GM12872 (cell line): Measurements from ENCODE around the gene INF2.

Experiments
- CTCF ChIP-seq: IDR thresholded peaks from 3 replicates; pipeline ENCODE4 v1.5.1; 2011; ENCODE audit warnings: low read depth, mild to moderate bottlenecking, low read length, moderate library complexity; ENCODE audit not compliant: insufficient read depth

INF2 gene

GRCh38 chr14:104753528-104754212 is 64.3 kb downstream of the INF2 start:
- TF ChIP-seq CTCF = no peak

DNA sequence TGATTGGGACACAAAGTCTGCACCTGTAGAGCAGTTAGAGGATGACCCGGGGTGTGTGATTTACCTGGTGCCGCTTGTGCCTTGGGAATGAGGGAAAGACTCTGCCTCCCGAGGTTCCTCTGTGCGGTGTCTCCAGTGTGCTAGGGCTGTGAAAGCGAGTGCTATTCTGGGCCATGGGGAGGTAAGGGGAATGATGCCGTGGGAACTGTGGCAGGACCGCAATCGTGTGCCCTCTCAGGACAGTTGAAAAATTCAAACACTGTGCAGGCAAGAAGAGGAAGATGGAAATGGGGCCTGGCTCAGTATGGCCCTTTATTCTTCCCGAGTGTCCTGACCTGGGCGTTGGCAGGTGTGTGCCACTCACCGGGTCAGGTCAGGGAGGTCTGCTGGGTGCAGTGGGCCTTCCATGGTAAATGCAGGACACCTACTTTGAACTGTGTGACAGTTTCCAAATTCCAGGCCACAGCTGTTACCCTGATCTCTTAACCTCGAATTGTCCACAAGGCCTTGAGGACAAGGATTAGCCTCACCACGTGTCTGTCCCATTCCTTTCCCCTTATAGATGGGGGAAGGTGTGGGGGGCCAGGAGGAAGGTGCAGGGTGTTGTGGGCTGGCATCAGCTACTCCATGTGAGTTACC is 64.9 kb downstream of the INF2 start:
- no peak for TF ChIP-seq CTCF

DNA sequence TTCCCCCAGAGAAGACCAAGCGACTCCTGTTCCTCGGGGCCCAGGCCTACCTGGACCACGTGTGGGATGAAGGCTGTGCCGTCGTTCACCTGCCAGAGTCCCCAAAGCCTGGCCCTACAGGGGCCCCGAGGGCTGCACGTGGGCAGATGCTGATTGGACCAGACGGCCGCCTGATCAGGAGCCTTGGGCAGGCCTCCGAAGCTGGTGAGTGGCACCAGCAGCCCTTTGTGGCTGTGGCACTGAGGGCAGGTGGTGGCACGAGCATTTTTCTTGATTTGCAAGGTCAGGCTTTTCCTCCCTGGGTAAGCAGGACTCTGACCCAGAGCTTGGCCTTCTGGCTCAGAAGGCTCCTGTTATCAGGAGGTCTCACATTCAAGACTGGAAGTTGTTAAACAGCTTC is 66.2 kb downstream of the INF2 start:
- no peak for TF ChIP-seq CTCF

DNA sequence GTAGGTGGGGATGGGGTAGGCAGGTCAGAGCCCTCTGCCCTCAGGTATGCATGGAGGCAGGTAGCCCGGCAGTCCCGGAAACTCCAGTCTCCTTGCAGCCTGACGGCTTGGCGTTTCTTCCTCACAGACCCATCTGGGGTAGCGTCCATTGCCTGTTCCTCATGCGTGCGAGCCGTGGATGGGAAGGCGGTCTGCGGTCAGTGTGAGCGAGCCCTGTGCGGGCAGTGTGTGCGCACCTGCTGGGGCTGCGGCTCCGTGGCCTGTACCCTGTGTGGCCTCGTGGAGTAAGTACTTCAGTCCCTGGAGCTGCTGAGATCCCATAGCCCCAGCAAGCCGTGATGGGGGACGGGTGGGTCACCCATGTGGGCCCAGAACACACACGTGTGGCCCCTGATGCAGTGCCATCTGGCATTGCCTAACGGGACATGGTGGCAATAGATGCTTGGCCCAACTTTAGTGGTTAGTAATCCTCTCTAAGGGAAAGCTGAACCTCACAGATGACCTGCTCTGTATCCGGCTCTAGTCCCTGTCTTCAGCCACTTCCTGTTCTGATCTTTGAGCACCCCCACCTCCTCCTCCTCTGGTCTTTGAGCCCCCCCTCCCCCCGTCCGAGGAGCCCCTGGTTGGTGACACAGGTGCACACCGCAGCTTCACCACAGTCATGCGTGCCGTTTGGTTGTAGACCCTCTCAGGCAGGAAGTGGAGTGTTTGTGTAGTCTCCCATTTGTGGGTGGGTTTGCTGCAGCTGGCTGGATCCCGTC is 67.2 kb downstream of the INF2 start:
- TF ChIP-seq CTCF = no peak

DNA sequence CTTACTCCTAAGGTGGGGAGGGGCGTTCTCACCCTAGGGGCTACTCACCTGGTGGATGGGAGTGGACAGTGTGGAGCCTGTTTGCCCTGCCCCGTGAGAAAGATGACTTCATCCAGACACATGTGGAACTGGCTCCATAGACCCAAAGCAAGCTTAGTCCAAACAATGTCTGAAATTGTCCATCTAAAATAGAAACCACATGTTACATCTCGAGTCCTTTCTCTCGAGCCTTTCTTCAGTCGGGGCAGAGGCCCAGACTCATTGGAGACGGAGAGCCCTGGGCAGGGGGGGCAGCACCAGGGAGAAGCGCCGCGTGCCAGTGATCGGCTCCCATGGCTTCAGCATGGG is 67.8 kb downstream of the INF2 start:
- no peak for TF ChIP-seq CTCF

- TF ChIP-seq CTCF = no peak
Observed at GRCh38 chr14:104757681-104758392, 68.4 kb downstream of the INF2 start.
